ENCODE data around the gene SERINC2. TPM values are rescaled to one million over a fixed set of nuclear protein-coding genes. Genes with fewer than 3 reads are reported as not detected.
A peak's percentile ranks its signal among the peaks of the same experiment; 100 is the strongest.

SERINC2 gene
- total RNA-seq, 1 donor from 2014 or later = 23.2 TPM

GRCh38 chr1:31483012-31483946 is 70.3 kb downstream of the SERINC2 start:
- peak; percentile 97 for DNase-seq (ENCODE audit: low read depth)
- TF ChIP-seq CTCF (IDR thresholded peaks at IDR 0.05; ENCODE audit: insufficient read depth, low read length, severe bottlenecking) = no peak
- no peaks in the 10 kb centered on the region for H3K27me3 ChIP-seq (ENCODE audit: control insufficient read depth, insufficient read depth, low read length)
- H3K4me3 ChIP-seq (ENCODE audit: low read depth, low read length) = no peak overlapping the region
- FAIRE-seq = peak; percentile 98
- H3K36me3 ChIP-seq (ENCODE audit: control insufficient read depth, insufficient read depth, low read length) = no peaks in the 10 kb centered on the region

Other genes with a start within 250 kb of the SERINC2 start
- under 0.01 TPM in 1 of 2 replicates, not detected in the other for gene NKAIN1, start 173.3 kb upstream of the SERINC2 start, total RNA-seq
- 142 and 164 TPM in 2 replicates for gene SNRNP40, start 116.4 kb upstream of the SERINC2 start, total RNA-seq
- 35.8 and 48.8 TPM in 2 replicates for gene ZCCHC17, start 116.2 kb upstream of the SERINC2 start, total RNA-seq
- 0.79 and 3.8 TPM in 2 replicates for gene FABP3, start 40.1 kb upstream of the SERINC2 start, total RNA-seq
- gene TINAGL1, start 163.3 kb downstream of the SERINC2 start, total RNA-seq = 55.4 and 154 TPM in 2 replicates
- gene HCRTR1, start 204.5 kb downstream of the SERINC2 start, total RNA-seq = not detected in 2 replicates
- gene PEF1, start 231.7 kb downstream of the SERINC2 start, total RNA-seq = 67.4 and 95.2 TPM in 2 replicates

Data from bronchial epithelial cell (primary cell).